NCI-H510A treated with DMSO at 0.1 percent for 48 hours (cell line): Measurements from ENCODE around the gene HLA-DQB1.

Experiments
- DNase-seq: peaks from one replicate; lab custom pipeline; 2025; lab: John Stamatoyannopoulos, UW

Gene HLA-DQB1

DNA sequence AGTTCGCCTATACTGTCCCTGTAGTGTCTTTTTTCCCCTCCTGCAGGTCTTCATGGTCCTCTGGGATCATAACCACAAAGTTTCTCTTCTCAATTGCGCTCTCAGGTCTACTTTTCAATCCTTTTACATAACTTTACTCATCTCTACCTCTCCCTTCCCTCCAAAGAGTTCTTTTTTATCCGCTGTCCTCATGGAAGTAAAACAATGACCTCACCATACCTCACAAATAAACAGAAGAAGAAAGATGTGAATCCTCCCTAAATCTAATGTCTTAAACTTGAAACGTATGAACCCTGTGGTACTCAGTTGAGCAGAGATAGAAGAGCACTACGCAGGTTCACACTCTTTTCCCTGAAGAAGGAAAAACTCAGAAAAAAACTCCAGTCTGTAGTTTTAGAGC is 41.3 kb downstream of the HLA-DQB1 start:
- DNase-seq: no peak

- DNase-seq: no peak
These were observed 41.9 kb downstream of the HLA-DQB1 start for GRCh38 chr6:32624565-32624964.

DNA sequence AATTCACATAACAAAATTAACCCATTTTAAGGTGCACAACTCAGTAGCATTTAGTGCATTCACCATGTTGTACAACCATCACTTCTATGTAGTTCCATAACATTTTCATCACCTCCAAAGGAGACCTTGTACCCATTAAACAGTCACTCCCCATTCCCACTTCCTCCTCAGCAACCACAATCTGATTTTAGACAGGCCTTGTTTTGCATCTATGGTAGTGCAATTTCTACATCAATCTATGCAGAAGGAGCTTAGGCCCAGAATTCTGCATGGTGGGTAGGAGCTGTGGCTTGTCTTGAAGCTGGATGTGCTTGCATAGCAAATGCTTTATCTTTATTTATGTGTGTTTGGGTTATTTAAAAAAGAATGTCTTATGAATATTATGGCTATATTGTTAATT is 42.8 kb downstream of the HLA-DQB1 start:
- no peak for DNase-seq

DNA sequence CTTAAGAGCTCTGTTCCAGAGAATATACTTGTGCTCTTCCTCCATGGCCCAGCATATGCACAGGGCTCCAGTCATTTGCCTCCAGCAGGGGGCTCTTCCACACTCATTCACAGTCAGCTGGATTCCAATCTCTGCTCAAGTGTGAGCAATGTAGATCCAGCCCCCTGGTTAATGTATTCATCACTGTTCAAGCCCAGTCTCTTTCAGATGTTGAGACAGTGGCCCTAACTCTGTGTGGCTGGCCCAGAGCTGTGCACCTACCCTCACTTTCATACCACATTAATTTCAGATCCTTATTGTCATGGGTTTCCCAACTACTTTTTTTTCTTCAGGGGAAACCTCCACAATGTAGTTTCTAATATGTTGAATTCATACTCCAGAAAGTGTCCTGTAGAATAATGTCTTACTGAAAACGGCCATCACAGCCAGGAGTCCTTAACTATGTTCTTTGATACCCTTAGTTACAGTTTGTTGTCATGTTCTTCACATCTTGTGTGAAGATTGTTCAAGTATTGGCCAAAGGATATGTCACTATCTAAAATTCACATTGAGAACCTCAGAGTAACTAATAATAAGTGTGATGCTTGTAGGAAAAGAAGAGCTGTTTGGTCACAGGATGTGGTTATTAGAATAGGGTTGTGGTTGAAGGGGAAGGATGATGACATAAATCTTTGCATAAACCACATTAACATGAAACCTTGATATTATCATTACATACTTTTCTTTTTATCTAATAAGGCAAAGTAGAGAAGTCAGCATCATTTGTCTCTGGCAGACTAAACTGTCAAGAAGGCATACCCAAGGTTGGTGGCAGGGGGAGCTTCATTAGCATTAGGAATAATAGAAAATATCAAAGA is 43.7 kb downstream of the HLA-DQB1 start:
- no peak for DNase-seq

- no peak for DNase-seq
These were observed 45.1 kb downstream of the HLA-DQB1 start for GRCh38 chr6:32621372-32621771.

- no peak for DNase-seq
These were observed 48.7 kb downstream of the HLA-DQB1 start for GRCh38 chr6:32617751-32618150.

GRCh38 chr6:32615885-32616532 is 50.4 kb downstream of the HLA-DQB1 start:
- DNase-seq: no peak

DNA sequence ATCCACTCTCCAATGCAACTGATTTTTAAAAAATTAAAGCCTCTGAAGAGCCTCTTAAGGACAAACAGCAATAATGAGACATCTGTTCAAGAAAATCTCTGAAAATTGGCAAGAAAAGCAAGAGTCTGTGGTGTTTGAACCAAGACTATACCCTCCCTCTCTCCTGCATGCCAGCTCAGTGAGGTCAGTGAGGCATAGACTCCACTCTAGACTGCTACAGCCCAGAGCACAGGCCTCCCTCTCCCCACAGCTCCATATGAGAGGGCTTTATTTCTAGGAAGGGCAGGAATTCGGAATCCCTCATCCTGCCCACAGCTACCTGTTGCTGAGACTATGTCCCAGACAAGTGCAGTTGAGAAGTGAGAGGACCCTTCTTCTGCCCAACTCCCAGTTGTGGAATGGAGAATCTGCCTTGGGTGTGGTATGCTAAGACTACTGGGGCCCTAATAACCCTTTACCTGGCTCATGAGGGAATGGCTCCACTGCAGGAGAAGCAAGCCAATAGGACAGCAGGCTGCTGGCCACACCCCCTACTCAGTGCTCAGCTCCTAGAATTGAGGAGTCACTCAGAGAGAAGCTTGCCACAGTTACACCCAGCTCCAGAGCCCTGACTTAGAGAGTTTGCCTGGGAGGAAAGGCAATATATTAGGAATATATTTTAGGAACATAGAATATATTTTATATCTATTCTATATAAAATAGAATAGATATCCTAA is 51.9 kb downstream of the HLA-DQB1 start:
- no peak for DNase-seq

- no peak for DNase-seq
These were observed 53.0 kb downstream of the HLA-DQB1 start for GRCh38 chr6:32613475-32613874.

DNA sequence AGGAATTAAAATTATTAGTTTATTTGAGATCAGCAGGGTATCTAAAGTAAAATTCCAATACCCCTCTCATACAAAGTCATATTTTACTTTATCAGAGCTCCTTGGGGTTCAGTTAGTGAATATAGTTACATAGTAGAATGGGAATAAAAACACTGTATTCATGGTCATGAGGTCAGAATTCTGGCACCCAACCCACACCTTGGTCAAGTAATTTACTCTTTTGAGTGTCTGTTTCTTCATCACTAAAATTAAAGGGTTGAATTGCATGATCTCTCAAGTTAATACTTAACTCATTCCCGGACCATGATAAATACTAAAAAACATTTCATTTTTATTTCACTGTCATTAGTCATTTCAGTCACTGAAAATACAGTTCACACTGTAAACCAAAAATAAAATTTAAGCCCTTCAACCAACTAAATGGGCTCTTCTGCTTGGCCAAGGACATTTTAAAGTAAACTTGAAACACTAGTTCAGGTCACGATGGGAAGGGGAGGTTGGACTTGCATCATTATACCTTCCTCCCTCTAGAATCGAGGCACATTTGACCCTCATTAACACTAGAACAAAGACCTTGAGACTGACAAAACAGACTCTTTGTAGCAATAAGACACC is 55.7 kb downstream of the HLA-DQB1 start:
- no peak for DNase-seq

GRCh38 chr6:32609731-32610640 is 56.5 kb downstream of the HLA-DQB1 start:
- DNase-seq: no peak
